Amniotic stem cell (primary cell): ENCODE results near the gene BCAS3.

Experiments
- DNase-seq: peaks from one replicate; lab custom pipeline; 2025; lab: John Stamatoyannopoulos, UW

The BCAS3 gene

GRCh38 chr17:61065263-61065773, 387.7 kb downstream of the BCAS3 start:
- DNase-seq, result peak; percentile 26

GRCh38 chr17:61066062-61066461, 388.4 kb downstream of the BCAS3 start:
- no peak for DNase-seq

GRCh38 chr17:61070649-61071048, 393.0 kb downstream of the BCAS3 start:
- no peak for DNase-seq

GRCh38 chr17:61072648-61073047, 395.0 kb downstream of the BCAS3 start:
- DNase-seq, result no peak

- DNase-seq, result no peak
Measured at GRCh38 chr17:61073131-61073530, 395.5 kb downstream of the BCAS3 start.

- DNase-seq, result no peak
Measured at GRCh38 chr17:61073799-61074513, 396.3 kb downstream of the BCAS3 start.

GRCh38 chr17:61075988-61076387, 398.3 kb downstream of the BCAS3 start:
- DNase-seq, result no peak

GRCh38 chr17:61076621-61077031, 399.0 kb downstream of the BCAS3 start:
- no peak for DNase-seq

- DNase-seq, result no peak
Measured at GRCh38 chr17:61081959-61082358, 404.3 kb downstream of the BCAS3 start.

- DNase-seq, result no peak
Measured at GRCh38 chr17:61084260-61084659, 406.6 kb downstream of the BCAS3 start.

GRCh38 chr17:61087024-61087423, 409.4 kb downstream of the BCAS3 start:
- DNase-seq, result no peak

- no peak for DNase-seq
Measured at GRCh38 chr17:61088556-61088955, 410.9 kb downstream of the BCAS3 start.

- no peak for DNase-seq
Measured at GRCh38 chr17:61091096-61091495, 413.4 kb downstream of the BCAS3 start.

GRCh38 chr17:61097781-61098180, 420.1 kb downstream of the BCAS3 start:
- no peak for DNase-seq

- DNase-seq, result no peak
Measured at GRCh38 chr17:61106354-61106753, 428.7 kb downstream of the BCAS3 start.

- no peak for DNase-seq
Measured at GRCh38 chr17:61116577-61116976, 438.9 kb downstream of the BCAS3 start.

GRCh38 chr17:61117983-61118382, 440.3 kb downstream of the BCAS3 start:
- no peak for DNase-seq

- DNase-seq, result no peak
Measured at GRCh38 chr17:61118871-61119270, 441.2 kb downstream of the BCAS3 start.

- DNase-seq, result no peak
Measured at GRCh38 chr17:61122326-61122913, 444.8 kb downstream of the BCAS3 start.

- no peak for DNase-seq
Measured at GRCh38 chr17:61124562-61124961, 446.9 kb downstream of the BCAS3 start.

GRCh38 chr17:61126473-61127249, 449.0 kb downstream of the BCAS3 start:
- no peak for DNase-seq

GRCh38 chr17:61127960-61128359, 450.3 kb downstream of the BCAS3 start:
- no peak for DNase-seq

- no peak for DNase-seq
Measured at GRCh38 chr17:61128661-61129115, 451.0 kb downstream of the BCAS3 start.
